H1 (cell line): Measurements from ENCODE around the gene ARMC5. TPM values are rescaled to one million over a fixed set of nuclear protein-coding genes. Genes with fewer than 3 reads are reported as not detected.

ENCODE experiments used
- EGR1 ChIP-seq: IDR thresholded peaks from 2 replicates; pipeline ENCODE4 v1.6.1; 2011; ENCODE audit warnings: low read depth, low read length, borderline replicate concordance
- MAFK ChIP-seq: IDR thresholded peaks from 2 replicates; pipeline ENCODE4 v1.6.1; 2012; ENCODE audit warnings: low read depth, mild to moderate bottlenecking, improper control_type of control experiment, low read length
- ZNF274 ChIP-seq: IDR thresholded peaks from 2 replicates; pipeline ENCODE4 v1.7.0; 2012; ENCODE audit warnings: low read length, borderline replicate concordance; ENCODE audit errors: extremely low read depth
- polyA plus RNA-seq, 7 experiments: library from polyadenylated mRNA; depleted of rRNA in 3 of 7; stranded (reverse) in 5 of 7; unstranded in 2 of 7; fragments of >200 nt in 5 of 7; fragments of 200-250 nt in 2 of 7; gene quantifications; 1 replicate in 5 of 7; 2 replicates in 1 of 7; 4 replicates in 1 of 7; pipeline versions ENCODE4 v1.2.1 to v1.2.3, GENCODE V29; 2011 to 2013; ENCODE audit warnings: missing spikeins in 2 of 7, mixed read lengths in 2 of 7
- total RNA-seq: library from RNA; stranded (reverse); fragmentation: NEBNext Ultra II Directional; extraction: Animal tissue kit (Norgen Biotek cat#: 25700); gene quantifications from 2 replicates; pipeline ENCODE4 v1.2.1, GENCODE V29; 2021
- TF ChIP-seq, protein P1 (sequence below): IDR thresholded peaks from 2 replicates; pipeline ENCODE4 v1.6.1; 2011; ENCODE audit warnings: low read depth, mild to moderate bottlenecking, low read length; ENCODE audit not compliant: insufficient read depth

The ARMC5 gene
- total and polyA plus RNA-seq, 2 of the 8 experiments (the other 6 are each of a cell fraction or from before 2014, with no cell fraction given) = 7.8 to 8.7 TPM

DNA sequence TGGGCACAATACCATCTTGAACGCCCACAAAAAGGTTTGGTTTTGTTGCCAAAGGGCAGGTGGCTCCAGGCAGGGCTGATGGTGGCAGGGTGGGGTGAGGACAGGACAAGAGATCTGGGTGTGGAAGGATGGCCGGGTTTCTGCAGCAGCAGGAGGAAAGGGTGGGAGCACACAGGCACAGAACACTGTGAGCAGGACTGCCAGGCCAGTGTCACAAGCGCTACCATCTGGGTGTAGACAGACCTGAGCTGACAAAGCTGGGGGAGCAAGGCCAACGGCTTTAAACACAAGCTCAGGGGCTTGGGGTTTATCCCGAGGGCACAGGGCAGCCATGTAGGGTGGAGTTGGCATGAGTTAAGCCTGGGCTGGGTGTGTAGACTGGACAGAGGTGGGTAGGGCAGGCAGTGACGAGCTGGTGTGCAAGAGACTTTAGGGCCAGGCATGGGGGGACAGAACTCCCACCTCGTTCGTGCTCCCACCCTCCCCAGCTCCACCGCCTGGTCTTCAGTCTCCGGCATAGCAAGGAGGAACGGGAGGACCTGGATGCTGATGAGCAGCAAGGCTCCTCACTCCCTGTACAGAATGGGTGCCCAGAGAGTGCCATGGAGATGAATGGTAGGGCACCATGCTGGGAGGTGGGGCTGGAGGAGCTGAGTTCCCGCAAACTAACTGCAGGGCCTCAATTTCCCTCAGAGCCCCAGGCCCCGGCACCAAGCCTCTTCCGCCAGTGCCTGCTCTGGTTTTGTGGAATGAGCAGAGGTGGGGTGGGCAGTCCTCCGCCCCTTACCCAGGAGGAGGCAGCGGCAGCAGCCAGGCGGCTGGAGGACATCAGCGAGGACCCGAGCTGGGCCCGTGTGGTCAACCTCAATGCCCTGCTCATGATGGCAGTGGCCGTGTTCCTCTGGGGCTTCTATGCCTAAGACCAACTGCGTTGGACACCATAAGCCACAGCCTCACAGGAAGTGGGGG, 30.6 kb downstream of the ARMC5 start (continued):
- TF ChIP-seq, protein P1, sequence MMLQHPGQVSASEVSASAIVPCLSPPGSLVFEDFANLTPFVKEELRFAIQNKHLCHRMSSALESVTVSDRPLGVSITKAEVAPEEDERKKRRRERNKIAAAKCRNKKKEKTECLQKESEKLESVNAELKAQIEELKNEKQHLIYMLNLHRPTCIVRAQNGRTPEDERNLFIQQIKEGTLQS = no peak
- TF ChIP-seq EGR1 = no peak
- no peak for TF ChIP-seq MAFK
- TF ChIP-seq ZNF274 = no peak
- TF ChIP-seq, all 59 proteins: peak for 0
